ENCODE data around the gene C20orf141.

DNA sequence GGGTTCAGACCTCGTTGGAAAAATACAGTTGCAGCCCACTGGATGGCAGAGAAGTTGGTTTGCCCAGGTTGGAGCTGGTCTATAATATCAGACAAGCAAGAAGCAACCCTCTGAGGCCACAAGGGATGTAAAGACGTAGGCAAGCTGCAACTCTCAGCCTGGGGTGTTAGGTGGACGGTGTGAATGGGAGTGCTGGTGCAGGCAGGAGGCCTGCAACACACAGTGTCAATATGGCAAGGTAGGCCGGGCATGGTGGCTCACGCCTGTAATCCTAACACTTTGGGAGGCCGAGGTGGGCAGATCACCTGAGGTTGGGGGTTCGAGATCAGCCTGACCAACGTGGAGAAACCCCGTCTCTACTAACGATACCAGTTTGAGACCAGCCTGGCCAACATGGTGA is 36.3 kb downstream of the C20orf141 start:
- TF ChIP-seq POLR2A (IDR thresholded peaks at IDR 0.05) (no peak), EP300 (IDR thresholded peaks at IDR 0.05) (no peak)
- TF ChIP-seq, protein P1, sequence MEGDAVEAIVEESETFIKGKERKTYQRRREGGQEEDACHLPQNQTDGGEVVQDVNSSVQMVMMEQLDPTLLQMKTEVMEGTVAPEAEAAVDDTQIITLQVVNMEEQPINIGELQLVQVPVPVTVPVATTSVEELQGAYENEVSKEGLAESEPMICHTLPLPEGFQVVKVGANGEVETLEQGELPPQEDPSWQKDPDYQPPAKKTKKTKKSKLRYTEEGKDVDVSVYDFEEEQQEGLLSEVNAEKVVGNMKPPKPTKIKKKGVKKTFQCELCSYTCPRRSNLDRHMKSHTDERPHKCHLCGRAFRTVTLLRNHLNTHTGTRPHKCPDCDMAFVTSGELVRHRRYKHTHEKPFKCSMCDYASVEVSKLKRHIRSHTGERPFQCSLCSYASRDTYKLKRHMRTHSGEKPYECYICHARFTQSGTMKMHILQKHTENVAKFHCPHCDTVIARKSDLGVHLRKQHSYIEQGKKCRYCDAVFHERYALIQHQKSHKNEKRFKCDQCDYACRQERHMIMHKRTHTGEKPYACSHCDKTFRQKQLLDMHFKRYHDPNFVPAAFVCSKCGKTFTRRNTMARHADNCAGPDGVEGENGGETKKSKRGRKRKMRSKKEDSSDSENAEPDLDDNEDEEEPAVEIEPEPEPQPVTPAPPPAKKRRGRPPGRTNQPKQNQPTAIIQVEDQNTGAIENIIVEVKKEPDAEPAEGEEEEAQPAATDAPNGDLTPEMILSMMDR (IDR thresholded peaks at IDR 0.05): no peak
